GM19025 (cell line): ENCODE data around the gene UHMK1.
A peak's percentile ranks its signal among the peaks of the same experiment; 100 is the strongest.

Experiments
- ATAC-seq: cut with Tn5 transposase; IDR thresholded peaks from one replicate; pipeline ENCODE4 v1.9.1; 2021; ENCODE audit warnings: mild to moderate bottlenecking, low read depth, moderate library complexity; ENCODE audit not compliant: unreplicated experiment

UHMK1 gene

GRCh38 chr1:162527314-162527713 is 29.7 kb downstream of the UHMK1 start:
- no peak for ATAC-seq

- ATAC-seq = peak; percentile 96
Observed at GRCh38 chr1:162530307-162530987, 32.8 kb downstream of the UHMK1 start.

- no peak for ATAC-seq
Observed at GRCh38 chr1:162530988-162531319, 33.3 kb downstream of the UHMK1 start.

- no peak for ATAC-seq
Observed at GRCh38 chr1:162535501-162535900, 37.9 kb downstream of the UHMK1 start.

GRCh38 chr1:162536511-162536910 is 38.9 kb downstream of the UHMK1 start:
- no peak for ATAC-seq

- no peak for ATAC-seq
Observed at GRCh38 chr1:162537216-162537615, 39.6 kb downstream of the UHMK1 start.

GRCh38 chr1:162538815-162539431 is 41.3 kb downstream of the UHMK1 start:
- ATAC-seq = no peak

- no peak for ATAC-seq
Observed at GRCh38 chr1:162541619-162542141, 44.1 kb downstream of the UHMK1 start.

GRCh38 chr1:162543228-162543627 is 45.6 kb downstream of the UHMK1 start:
- no peak for ATAC-seq

- no peak for ATAC-seq
Observed at GRCh38 chr1:162548170-162548569, 50.6 kb downstream of the UHMK1 start.

GRCh38 chr1:162549001-162549400 is 51.4 kb downstream of the UHMK1 start:
- ATAC-seq = no peak

- no peak for ATAC-seq
Observed at GRCh38 chr1:162550925-162551324, 53.3 kb downstream of the UHMK1 start.

GRCh38 chr1:162551969-162552683 is 54.5 kb downstream of the UHMK1 start:
- ATAC-seq = no peak

- no peak for ATAC-seq
Observed at GRCh38 chr1:162552684-162553252, 55.1 kb downstream of the UHMK1 start.

- ATAC-seq = no peak
Observed at GRCh38 chr1:162554258-162554657, 56.6 kb downstream of the UHMK1 start.

- no peak for ATAC-seq
Observed at GRCh38 chr1:162557536-162557935, 59.9 kb downstream of the UHMK1 start.

- no peak for ATAC-seq
Observed at GRCh38 chr1:162560303-162561036, 62.9 kb downstream of the UHMK1 start.

GRCh38 chr1:162561037-162561615 is 63.5 kb downstream of the UHMK1 start:
- ATAC-seq = peak; percentile 90

GRCh38 chr1:162561616-162562469 is 64.2 kb downstream of the UHMK1 start, which contains the start of gene UAP1:
TSS of gene UAP1 (plus strand) at chr1:162561722. CDS start at chr1:162566069, 4,347 bp downstream.
- ATAC-seq = peak; percentile 26
